H1 (cell line): ENCODE results near the gene ALG11.

Source experiments
- BCL11A ChIP-seq, 2 experiments: IDR thresholded peaks; one replicate each; pipeline ENCODE4 v1.6.1; 2011; ENCODE audit warnings: low read depth in 2 of 2, low read length in 2 of 2, mild to moderate bottlenecking in 2 of 2
- CBX5 ChIP-seq: fragments of 300-800, 300-1000 bp; sonication (generic); IDR thresholded peaks from 2 replicates; pipeline ENCODE4 v1.7.1; 2016; ENCODE audit warnings: antibody characterized with exemption, low read length, low read depth
- EP300 ChIP-seq, 2 experiments: IDR thresholded peaks; 1 replicate in 1 of 2; 2 replicates in 1 of 2; pipeline ENCODE4 v1.6.1; 2011 to 2012; ENCODE audit warnings: low read depth in 2 of 2, low read length in 2 of 2, mild to moderate bottlenecking in 2 of 2, borderline replicate concordance in 1 of 2, inconsistent platforms in 1 of 2, moderate library complexity in 1 of 2
- POLR2A ChIP-seq, 2 experiments: IDR thresholded peaks; 1 replicate in 1 of 2; 2 replicates in 1 of 2; pipeline ENCODE4 v1.6.1; 2011; ENCODE audit warnings: low read depth in 2 of 2, low read length in 2 of 2, mild to moderate bottlenecking in 2 of 2; ENCODE audit errors: control extremely low read depth in 1 of 2
- POLR2AphosphoS5 ChIP-seq: IDR thresholded peaks from 2 replicates; pipeline ENCODE4 v1.6.1; 2011; ENCODE audit warnings: low read depth, low read length
- RFX5 ChIP-seq: IDR thresholded peaks from 2 replicates; pipeline ENCODE4 v1.6.1; 2011; ENCODE audit warnings: low read depth, low read length, improper control_type of control experiment, borderline replicate concordance
- SAP30 ChIP-seq: fragments of 300-600 bp; sonication (generic); IDR thresholded peaks from 2 replicates; pipeline ENCODE4 v1.7.1; 2012; ENCODE audit warnings: low read length, moderate library complexity, mild to moderate bottlenecking, inconsistent platforms; ENCODE audit not compliant: insufficient read depth, insufficient replicate concordance
- SP1 ChIP-seq: IDR thresholded peaks from 2 replicates; pipeline ENCODE4 v1.6.1; 2011; ENCODE audit warnings: low read depth, low read length
- SP2 ChIP-seq: IDR thresholded peaks from 2 replicates; pipeline ENCODE4 v1.6.1; 2012; ENCODE audit warnings: mild to moderate bottlenecking, low read length, inconsistent platforms
- TCF12 ChIP-seq: IDR thresholded peaks from 2 replicates; pipeline ENCODE4 v1.6.1; 2011; ENCODE audit warnings: low read depth, mild to moderate bottlenecking, low read length
- TF ChIP-seq, protein P1 (sequence below), 3 experiments: IDR thresholded peaks; 1 replicate in 2 of 3; 2 replicates in 1 of 3; pipeline versions ENCODE4 v1.5.1 to v1.6.1; 2011; ENCODE audit warnings: low read length in 3 of 3, mild to moderate bottlenecking in 3 of 3, inconsistent platforms in 2 of 3, low read depth in 1 of 3, moderate library complexity in 1 of 3; ENCODE audit not compliant: insufficient read depth in 1 of 3; ENCODE audit errors: control extremely low read depth in 1 of 3

DNA sequence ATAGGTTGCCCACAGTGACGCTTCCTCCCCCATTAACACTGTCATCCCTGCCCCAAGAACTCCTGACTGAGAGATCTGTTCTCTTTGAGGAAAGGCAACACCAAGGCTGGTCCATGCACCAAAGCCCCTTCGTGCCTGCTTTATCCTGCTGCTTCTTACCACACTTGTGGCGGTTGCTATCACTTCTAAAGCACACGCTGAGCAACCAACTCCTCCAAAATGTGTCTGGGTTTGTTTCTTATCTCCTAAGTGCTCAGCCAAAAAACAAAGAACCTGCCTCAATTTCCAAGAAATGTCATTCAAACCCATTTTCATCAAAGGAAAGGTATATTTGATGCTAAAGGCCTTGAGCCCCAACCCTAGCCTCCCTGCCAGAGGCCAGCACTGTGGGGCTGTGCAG is 15.6 kb upstream of the ALG11 start:
- TF ChIP-seq CBX5: no peak
- no peak for TF ChIP-seq RFX5
- no peak for TF ChIP-seq TCF12
- TF ChIP-seq, protein P1, sequence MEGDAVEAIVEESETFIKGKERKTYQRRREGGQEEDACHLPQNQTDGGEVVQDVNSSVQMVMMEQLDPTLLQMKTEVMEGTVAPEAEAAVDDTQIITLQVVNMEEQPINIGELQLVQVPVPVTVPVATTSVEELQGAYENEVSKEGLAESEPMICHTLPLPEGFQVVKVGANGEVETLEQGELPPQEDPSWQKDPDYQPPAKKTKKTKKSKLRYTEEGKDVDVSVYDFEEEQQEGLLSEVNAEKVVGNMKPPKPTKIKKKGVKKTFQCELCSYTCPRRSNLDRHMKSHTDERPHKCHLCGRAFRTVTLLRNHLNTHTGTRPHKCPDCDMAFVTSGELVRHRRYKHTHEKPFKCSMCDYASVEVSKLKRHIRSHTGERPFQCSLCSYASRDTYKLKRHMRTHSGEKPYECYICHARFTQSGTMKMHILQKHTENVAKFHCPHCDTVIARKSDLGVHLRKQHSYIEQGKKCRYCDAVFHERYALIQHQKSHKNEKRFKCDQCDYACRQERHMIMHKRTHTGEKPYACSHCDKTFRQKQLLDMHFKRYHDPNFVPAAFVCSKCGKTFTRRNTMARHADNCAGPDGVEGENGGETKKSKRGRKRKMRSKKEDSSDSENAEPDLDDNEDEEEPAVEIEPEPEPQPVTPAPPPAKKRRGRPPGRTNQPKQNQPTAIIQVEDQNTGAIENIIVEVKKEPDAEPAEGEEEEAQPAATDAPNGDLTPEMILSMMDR (IDR thresholded peaks at IDR 0.05; ENCODE audit: control extremely low read depth in 1 of 3, insufficient read depth in 1 of 3, low read depth in 1 of 3, low read length in 3 of 3): no peak
- TF ChIP-seq EP300 (IDR thresholded peaks at IDR 0.05; ENCODE audit: borderline replicate concordance in 1 of 2, low read depth in 2 of 2, low read length in 2 of 2): no peak
- no peak for TF ChIP-seq BCL11A (IDR thresholded peaks at IDR 0.05; ENCODE audit: low read depth in 2 of 2, low read length in 2 of 2)
- no peak for TF ChIP-seq POLR2A (IDR thresholded peaks at IDR 0.05; ENCODE audit: control extremely low read depth in 1 of 2, low read depth in 2 of 2, low read length in 2 of 2)
- no peak for TF ChIP-seq SAP30
- no peak for TF ChIP-seq SP1
- no peak for TF ChIP-seq POLR2AphosphoS5
- no peak for TF ChIP-seq SP2
